HG02981 (cell line): ENCODE data around the gene PTPN3.
"Not testable (repeated sequence)": the region's sequence is repeated elsewhere in the genome, so short reads cannot be mapped to it uniquely, and the experiment has no call there.

ENCODE experiments used
- ATAC-seq: cut with Tn5 transposase; IDR thresholded peaks from one replicate; pipeline ENCODE4 v1.9.1; 2021; ENCODE audit warnings: mild to moderate bottlenecking, moderate library complexity; ENCODE audit not compliant: unreplicated experiment

The PTPN3 gene

GRCh38 chr9:109498195-109499092 is at the start of gene PTPN3:
Gene PTPN3 (minus strand): TSS chr9:109498307. CDS start chr9:109463434, 34,873 bp downstream.
- ATAC-seq, result no peak

- ATAC-seq, result not testable (repeated sequence)
Observed at GRCh38 chr9:109544954-109545353, 46.8 kb upstream of the PTPN3 start.

GRCh38 chr9:109542922-109543321 is 44.8 kb upstream of the PTPN3 start:
- ATAC-seq, result no peak

GRCh38 chr9:109538346-109538745 is 40.2 kb upstream of the PTPN3 start:
- no peak for ATAC-seq

GRCh38 chr9:109537288-109537687 is 39.2 kb upstream of the PTPN3 start:
- no peak for ATAC-seq

GRCh38 chr9:109536859-109537258 is 38.8 kb upstream of the PTPN3 start:
- ATAC-seq, result no peak

- ATAC-seq, result no peak
Observed at GRCh38 chr9:109535365-109535764, 37.3 kb upstream of the PTPN3 start.

GRCh38 chr9:109534151-109534550 is 36.0 kb upstream of the PTPN3 start:
- no peak for ATAC-seq

GRCh38 chr9:109532652-109533051 is 34.5 kb upstream of the PTPN3 start:
- ATAC-seq, result not testable (repeated sequence)

- ATAC-seq, result no peak
Observed at GRCh38 chr9:109522106-109522505, 24.0 kb upstream of the PTPN3 start.

GRCh38 chr9:109520475-109521132 is 22.5 kb upstream of the PTPN3 start:
- peak; percentile 86 for ATAC-seq

- no peak for ATAC-seq
Observed at GRCh38 chr9:109519366-109519765, 21.3 kb upstream of the PTPN3 start.

- no peak for ATAC-seq
Observed at GRCh38 chr9:109518621-109519335, 20.7 kb upstream of the PTPN3 start.

- no peak for ATAC-seq
Observed at GRCh38 chr9:109517901-109518377, 19.8 kb upstream of the PTPN3 start.

GRCh38 chr9:109513871-109514270 is 15.8 kb upstream of the PTPN3 start:
- ATAC-seq, result no peak

GRCh38 chr9:109512170-109512756 is 14.2 kb upstream of the PTPN3 start:
- ATAC-seq, result peak; percentile 52

- ATAC-seq, result no peak
Observed at GRCh38 chr9:109510506-109510905, 12.4 kb upstream of the PTPN3 start.

GRCh38 chr9:109510042-109510441 is 11.9 kb upstream of the PTPN3 start:
- not testable (repeated sequence) for ATAC-seq

- ATAC-seq, result no peak
Observed at GRCh38 chr9:109509611-109510010, 11.5 kb upstream of the PTPN3 start.

- no peak for ATAC-seq
Observed at GRCh38 chr9:109507421-109507838, 9.3 kb upstream of the PTPN3 start.
